ENCODE measurements around the gene UNC5A.

Gene UNC5A

GRCh38 chr5:176772271-176773210 is 37.8 kb upstream of the UNC5A start:
- Histone ChIP-seq H3K27ac (no peak overlapping the region), H3K9ac (no peak overlapping the region), H3K36me3 (no peaks in the 10 kb centered on the region), H3K4me1 (peaks cover 0 to 22% (median 11%) of the 10 kb centered on the region in 10 experiments; a peak in 11 of 20 replicates), H3K4me3 (no peak overlapping the region), H3K27me3 (peaks cover 0 to 5% (median 0%) of the 10 kb centered on the region in 11 experiments; a peak in 2 of 22 replicates), H3K9me3 (replicated peaks in 1 of 11) (0 out of 22 replicates have a peak, but pooled peaks cover 0 to 8% (median 0%) of the 10 kb centered on the region in 11 experiments), H3K4me2 (no peak overlapping the region), H4K20me1 (peaks cover 0 to 3% (median 0%) of the 10 kb centered on the region in 11 experiments; a peak in 2 of 22 replicates)
- TF ChIP-seq Cebpa-rat (IDR thresholded peaks at IDR 0.05), result no peak

- H3K36me3 ChIP-seq, result no peaks in the 10 kb centered on the region
- no peak overlapping the region for H3K9ac ChIP-seq
- peak overlapping the region in 2 of 11 experiments; percentile 79 to 95; a peak in 4 of 22 replicates for H3K4me2 ChIP-seq
- H4K20me1 ChIP-seq, result peaks cover 0 to 7% (median 0%) of the 10 kb centered on the region in 11 experiments; a peak in 2 of 22 replicates
- H3K27ac ChIP-seq, result no peak overlapping the region
- H3K9me3 ChIP-seq (replicated peaks in 1 of 11), result 0 out of 22 replicates have a peak, but pooled peaks cover 0 to 8% (median 0%) of the 10 kb centered on the region in 11 experiments
- H3K27me3 ChIP-seq, result peaks cover 0 to 5% (median 0%) of the 10 kb centered on the region in 11 experiments; a peak in 2 of 22 replicates
- no peak for TF ChIP-seq Cebpa-rat (IDR thresholded peaks at IDR 0.05)
- no peak overlapping the region for H3K4me3 ChIP-seq
- H3K4me1 ChIP-seq, result peaks cover 0 to 22% (median 11%) of the 10 kb centered on the region in 10 experiments; a peak in 11 of 20 replicates
Measured at GRCh38 chr5:176773408-176774035, 36.8 kb upstream of the UNC5A start.

DNA sequence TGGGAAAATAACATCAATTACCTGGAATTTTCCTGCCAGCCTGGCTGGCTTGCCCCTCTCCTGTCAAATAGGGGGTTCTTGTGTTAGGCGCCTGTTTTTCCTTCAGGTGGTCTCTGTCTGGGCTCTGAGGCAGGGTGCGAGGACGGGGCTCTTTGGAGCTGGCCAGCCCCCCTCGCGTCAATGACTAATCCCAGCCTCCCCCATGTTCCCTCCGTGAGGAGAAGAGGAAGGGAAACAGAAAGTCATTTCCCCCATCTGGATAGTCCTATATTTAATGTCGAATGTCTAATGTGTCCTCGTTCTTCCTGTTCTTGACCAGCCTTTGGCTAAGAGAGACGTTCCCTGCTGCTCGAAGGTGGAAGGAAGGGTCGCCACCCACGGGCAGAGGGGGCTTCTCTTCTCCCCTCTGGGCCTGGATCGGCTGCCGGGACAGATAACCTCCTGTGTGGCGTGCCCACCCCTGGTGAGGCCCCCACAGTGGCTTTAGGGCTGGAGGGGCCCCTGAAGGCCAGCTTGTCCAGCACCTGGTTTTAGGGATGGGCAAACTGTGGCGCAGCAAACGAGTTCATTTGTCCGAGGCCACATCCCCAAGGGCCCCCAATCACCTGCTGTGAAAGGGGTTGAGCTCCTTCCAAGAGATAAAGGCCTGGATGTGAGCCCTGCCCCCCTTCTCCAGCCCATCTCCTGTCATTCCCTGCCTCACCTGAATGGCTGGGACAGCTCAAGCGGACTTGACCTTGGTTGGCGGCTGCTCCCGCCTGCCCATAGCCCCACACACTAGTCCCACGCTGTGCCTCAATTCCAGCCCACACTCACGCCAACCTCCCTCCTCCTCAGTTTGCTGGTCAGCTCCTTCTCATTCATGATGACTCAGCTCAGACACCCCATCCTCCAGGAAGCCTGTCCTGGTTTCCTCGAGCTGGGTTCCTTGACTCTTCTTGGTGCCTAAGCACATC is 35.9 kb upstream of the UNC5A start:
- H3K9me3 ChIP-seq (replicated peaks in 1 of 11), result 0 out of 22 replicates have a peak, but pooled peaks cover 0 to 8% (median 0%) of the 10 kb centered on the region in 11 experiments
- H3K36me3 ChIP-seq, result no peaks in the 10 kb centered on the region
- H3K27ac ChIP-seq, result peak overlapping the region in 3 of 11 experiments; percentile 44 to 66 (median 52); a peak in 5 of 22 replicates
- peaks cover 0 to 7% (median 0%) of the 10 kb centered on the region in 11 experiments; a peak in 2 of 22 replicates for H4K20me1 ChIP-seq
- H3K9ac ChIP-seq, result peak overlapping the region in 1 of 11 experiments; percentile 19; a peak in 1 of 22 replicates
- H3K27me3 ChIP-seq, result peaks cover 0 to 5% (median 0%) of the 10 kb centered on the region in 11 experiments; a peak in 2 of 22 replicates
- TF ChIP-seq Cebpa-rat (IDR thresholded peaks at IDR 0.05), result no peak
- H3K4me3 ChIP-seq, result no peak overlapping the region
- peak overlapping the region in 6 of 11 experiments; percentile 29 to 95 (median 82); a peak in 11 of 22 replicates for H3K4me2 ChIP-seq
- H3K4me1 ChIP-seq, result peaks cover 0 to 22% (median 11%) of the 10 kb centered on the region in 10 experiments; a peak in 11 of 20 replicates

DNA sequence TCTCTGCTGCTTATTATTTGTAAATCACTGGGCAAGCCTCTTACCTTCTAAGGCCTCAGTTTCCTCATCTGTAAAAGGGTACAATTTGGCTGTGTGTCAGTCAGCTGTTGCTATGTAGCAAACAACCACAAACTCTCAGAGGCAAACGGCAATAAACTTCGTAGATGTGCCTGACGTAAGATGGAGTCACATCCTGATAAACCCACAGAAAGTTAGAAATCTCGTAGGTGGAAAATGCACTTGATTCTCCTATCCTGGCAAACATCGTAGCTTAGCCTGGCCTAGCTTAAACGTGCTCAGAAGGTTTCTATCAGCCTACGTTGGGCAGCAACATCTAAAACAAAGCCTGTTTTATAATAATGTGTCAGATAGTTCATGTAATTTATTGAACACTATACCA is 35.0 kb upstream of the UNC5A start:
- Histone ChIP-seq H4K20me1 (peaks cover 0 to 7% (median 0%) of the 10 kb centered on the region in 11 experiments; a peak in 2 of 22 replicates), H3K9me3 (replicated peaks in 1 of 11) (0 out of 22 replicates have a peak, but pooled peaks cover 0 to 8% (median 0%) of the 10 kb centered on the region in 11 experiments), H3K4me2 (peak overlapping the region in 4 of 11 experiments; percentile 79 to 95 (median 82); a peak in 7 of 22 replicates), H3K4me1 (peaks cover 0 to 22% (median 11%) of the 10 kb centered on the region in 10 experiments; a peak in 11 of 20 replicates), H3K27me3 (peaks cover 0 to 5% (median 0%) of the 10 kb centered on the region in 11 experiments; a peak in 2 of 22 replicates), H3K36me3 (no peaks in the 10 kb centered on the region), H3K27ac (no peak overlapping the region), H3K4me3 (no peak overlapping the region), H3K9ac (no peak overlapping the region)
- no peak for TF ChIP-seq Cebpa-rat (IDR thresholded peaks at IDR 0.05)

DNA sequence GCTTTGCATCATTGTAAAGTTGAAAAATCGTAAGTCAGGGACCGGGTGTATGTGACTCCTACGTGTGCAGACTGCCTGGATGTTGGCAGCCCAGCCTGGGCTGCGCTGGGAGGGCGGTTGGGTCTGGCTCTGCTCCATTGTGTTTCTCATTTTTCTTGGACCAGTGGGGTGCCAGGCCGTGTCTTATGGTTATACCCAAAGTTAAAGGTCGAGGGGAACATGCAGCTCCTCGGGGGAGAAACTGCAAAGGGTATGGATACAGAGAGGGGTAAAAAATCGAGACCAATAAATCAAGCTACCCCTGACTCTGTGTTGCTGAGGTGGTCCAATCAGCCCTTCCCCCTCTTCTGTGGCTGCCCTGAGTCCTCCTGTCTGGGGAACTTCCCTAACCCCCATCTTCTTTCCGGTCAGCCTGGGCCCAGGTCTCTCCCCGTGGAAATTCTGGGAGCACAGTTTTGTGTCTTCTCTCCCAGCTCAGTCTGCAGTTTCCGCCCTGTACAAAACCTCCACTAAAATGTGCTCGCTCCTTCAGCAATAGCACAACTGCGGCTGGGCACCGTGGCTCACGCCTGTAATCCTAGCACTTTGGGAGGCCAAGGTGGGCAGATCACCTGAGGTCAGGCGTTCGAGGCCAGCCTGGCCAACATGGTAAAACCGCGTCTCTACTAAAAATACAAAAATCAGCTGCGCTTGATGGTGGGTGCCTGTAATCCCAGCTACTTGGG is 34.1 kb upstream of the UNC5A start:
- Histone ChIP-seq H3K4me2 (no peak overlapping the region), H4K20me1 (peaks cover 0 to 7% (median 0%) of the 10 kb centered on the region in 11 experiments; a peak in 2 of 22 replicates), H3K9me3 (replicated peaks in 1 of 11) (0 out of 22 replicates have a peak, but pooled peaks cover 0 to 8% (median 0%) of the 10 kb centered on the region in 11 experiments), H3K9ac (no peak overlapping the region), H3K36me3 (no peaks in the 10 kb centered on the region), H3K4me3 (no peak overlapping the region), H3K27ac (no peak overlapping the region), H3K27me3 (peaks cover 0 to 5% (median 0%) of the 10 kb centered on the region in 11 experiments; a peak in 2 of 22 replicates), H3K4me1 (peaks cover 0 to 22% (median 11%) of the 10 kb centered on the region in 10 experiments; a peak in 11 of 20 replicates)
- no peak for TF ChIP-seq Cebpa-rat (IDR thresholded peaks at IDR 0.05)

DNA sequence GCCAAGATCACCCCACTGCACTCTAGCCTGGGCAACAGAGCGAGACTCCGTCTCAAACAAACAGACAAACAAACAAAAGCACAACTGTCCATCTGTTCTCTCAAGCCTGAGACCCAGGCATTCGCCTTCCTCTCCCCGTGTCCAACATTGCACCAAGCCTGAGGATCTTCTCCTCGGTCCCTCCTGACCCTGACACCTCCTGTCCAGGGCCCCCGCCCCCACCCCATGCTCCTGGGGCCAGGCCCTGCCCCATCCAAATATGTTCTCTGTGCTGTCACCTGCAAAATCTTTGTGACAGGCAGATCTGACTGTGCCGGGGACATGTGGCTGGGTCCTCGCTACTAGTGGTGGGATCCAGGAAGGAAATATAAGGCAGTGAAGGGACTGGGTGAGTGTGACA is 33.4 kb upstream of the UNC5A start:
- Histone ChIP-seq H3K4me3 (no peak overlapping the region), H3K9me3 (replicated peaks in 1 of 11) (0 out of 22 replicates have a peak, but pooled peaks cover 0 to 8% (median 0%) of the 10 kb centered on the region in 11 experiments), H3K4me2 (no peak overlapping the region), H3K4me1 (peaks cover 0 to 23% (median 11%) of the 10 kb centered on the region in 10 experiments; a peak in 11 of 20 replicates), H4K20me1 (peaks cover 0 to 12% (median 0%) of the 10 kb centered on the region in 11 experiments; a peak in 3 of 22 replicates), H3K36me3 (no peaks in the 10 kb centered on the region), H3K9ac (no peak overlapping the region), H3K27me3 (peaks cover 0 to 5% (median 0%) of the 10 kb centered on the region in 11 experiments; a peak in 2 of 22 replicates), H3K27ac (no peak overlapping the region)
- TF ChIP-seq Cebpa-rat (IDR thresholded peaks at IDR 0.05), result no peak

- no peak overlapping the region for H3K9ac ChIP-seq
- H3K27ac ChIP-seq, result no peak overlapping the region
- H3K4me2 ChIP-seq, result no peak overlapping the region
- H3K9me3 ChIP-seq (replicated peaks in 1 of 11), result no peaks in the 10 kb centered on the region
- peaks cover 0 to 12% (median 0%) of the 10 kb centered on the region in 11 experiments; a peak in 2 of 22 replicates for H4K20me1 ChIP-seq
- peaks cover 0 to 5% (median 0%) of the 10 kb centered on the region in 11 experiments; a peak in 1 of 22 replicates for H3K27me3 ChIP-seq
- H3K4me1 ChIP-seq, result peaks cover 0 to 32% (median 12%) of the 10 kb centered on the region in 10 experiments; a peak in 11 of 20 replicates
- TF ChIP-seq Cebpa-rat (IDR thresholded peaks at IDR 0.05), result no peak
- H3K36me3 ChIP-seq, result no peaks in the 10 kb centered on the region
- no peak overlapping the region for H3K4me3 ChIP-seq
Measured at GRCh38 chr5:176778921-176779465, 31.4 kb upstream of the UNC5A start.
